Liver (tissue), 9 donors: Measurements from ENCODE around the gene PAPPA. TPM values are rescaled to one million over a fixed set of nuclear protein-coding genes. Genes with fewer than 3 reads are reported as not detected.

ENCODE experiments used
- DNase-seq: peaks from one replicate; pipeline ENCODE4 v3.0.0-alpha.2; 2017; ENCODE audit warnings: low spot score
- H3K27ac ChIP-seq, 2 donors: one replicate each; pipeline ENCODE4 v1.7.0; 2013; ENCODE audit warnings: inconsistent platforms in 2 of 2, low read length in 2 of 2, control low read depth in 1 of 2, low read depth in 1 of 2, mild to moderate bottlenecking in 1 of 2
- H3K27me3 ChIP-seq, 4 donors: one replicate each; pipeline versions ENCODE4 v1.6.1 to v1.7.0; 2013; ENCODE audit warnings: low read length in 3 of 4, inconsistent platforms in 1 of 4, mild to moderate bottlenecking in 1 of 4, moderate library complexity in 1 of 4; ENCODE audit not compliant: control insufficient read depth in 4 of 4, insufficient read depth in 4 of 4
- H3K36me3 ChIP-seq, 4 donors: one replicate each; pipeline versions ENCODE4 v1.6.1 to v1.7.0; 2013; ENCODE audit warnings: low read length in 3 of 4, mild to moderate bottlenecking in 3 of 4, low read depth in 1 of 4, moderate library complexity in 1 of 4; ENCODE audit not compliant: control insufficient read depth in 4 of 4, insufficient read depth in 3 of 4
- H3K4me1 ChIP-seq, 4 donors: one replicate each; pipeline versions ENCODE4 v1.6.1 to v1.7.0; 2013; ENCODE audit warnings: low read length in 3 of 4, mild to moderate bottlenecking in 3 of 4, moderate library complexity in 1 of 4; ENCODE audit not compliant: control insufficient read depth in 4 of 4, insufficient read depth in 4 of 4
- H3K4me3 ChIP-seq, 3 donors: one replicate each; pipeline versions ENCODE4 v1.6.1 to v1.7.0; 2013; ENCODE audit warnings: low read length in 3 of 3, control low read depth in 1 of 3, low read depth in 1 of 3, mild to moderate bottlenecking in 1 of 3
- H3K9ac ChIP-seq, 2 donors: one replicate each; pipeline ENCODE4 v1.7.0; 2013; ENCODE audit warnings: low read length in 2 of 2, mild to moderate bottlenecking in 2 of 2, moderate library complexity in 2 of 2, control low read depth in 1 of 2, low read depth in 1 of 2
- H3K9me3 ChIP-seq, 4 donors: one replicate each; pipeline versions ENCODE4 v1.6.1 to v1.7.0; 2013; ENCODE audit warnings: low read length in 3 of 4; ENCODE audit not compliant: control insufficient read depth in 4 of 4
- ATF3 ChIP-seq: IDR thresholded peaks from 2 replicates; pipeline ENCODE4 v1.6.1; 2016; ENCODE audit warnings: antibody characterized with exemption
- CTCF ChIP-seq: fragments of 150-350 bp; IDR thresholded peaks from 2 replicates; pipeline ENCODE4 v1.5.1; 2017; ENCODE audit warnings: improper control_type of control experiment, low read depth, low read length; ENCODE audit not compliant: missing input control
- FOXA2 ChIP-seq: IDR thresholded peaks from 2 replicates; pipeline ENCODE4 v1.6.1; 2016; ENCODE audit warnings: antibody characterized with exemption
- GABPA ChIP-seq, 2 donors: IDR thresholded peaks in 1 of 2; conservative IDR thresholded peaks in 1 of 2; 2 replicates each; pipeline ENCODE4 v1.6.1; 2016; ENCODE audit warnings: antibody characterized with exemption in 2 of 2, mild to moderate bottlenecking in 1 of 2, moderate library complexity in 1 of 2
- HNF4A ChIP-seq, 2 donors: conservative IDR thresholded peaks; 2 replicates each; pipeline ENCODE4 v1.6.1; 2016; ENCODE audit warnings: antibody characterized with exemption in 2 of 2, mild to moderate bottlenecking in 2 of 2
- HNF4G ChIP-seq: IDR thresholded peaks from 2 replicates; pipeline ENCODE4 v1.6.1; 2016; ENCODE audit warnings: antibody characterized with exemption
- MAX ChIP-seq: IDR thresholded peaks from 2 replicates; pipeline ENCODE4 v1.6.1; 2016; ENCODE audit warnings: antibody characterized with exemption
- RAD21 ChIP-seq, 2 donors: IDR thresholded peaks; 2 replicates each; pipeline ENCODE4 v1.6.1; 2016; ENCODE audit warnings: antibody characterized with exemption in 2 of 2, mild to moderate bottlenecking in 2 of 2
- REST ChIP-seq: IDR thresholded peaks from 2 replicates; pipeline ENCODE4 v1.6.1; 2016; ENCODE audit warnings: antibody characterized with exemption, mild to moderate bottlenecking
- RXRA ChIP-seq, 2 donors: IDR thresholded peaks; 2 replicates each; pipeline ENCODE4 v1.6.1; 2017 to 2018; ENCODE audit warnings: antibody characterized with exemption in 2 of 2, mild to moderate bottlenecking in 1 of 2
- SP1 ChIP-seq: IDR thresholded peaks from 2 replicates; pipeline ENCODE4 v1.6.1; 2018; ENCODE audit warnings: antibody characterized with exemption, mild to moderate bottlenecking
- YY1 ChIP-seq: IDR thresholded peaks from 2 replicates; pipeline ENCODE4 v1.6.1; 2016; ENCODE audit warnings: antibody characterized with exemption, mild to moderate bottlenecking
- ZBTB33 ChIP-seq: IDR thresholded peaks from 2 replicates; pipeline ENCODE4 v1.6.1; 2016; ENCODE audit warnings: antibody characterized with exemption
- WGBS: extraction: QIAGEN DNeasy Blood & Tissue Kit; methylation state at CpG from one replicate; pipeline ENCODE4 v1.1.7; 2013; 5-methylcytosine and 5-hydroxymethylcytosine counted together
- polyA plus RNA-seq, 2 donors: library from polyadenylated mRNA; stranded (reverse) in 1 of 2; unstranded in 1 of 2; fragments of 200-250 nt in 1 of 2; fragments of >200 nt in 1 of 2; fragmentation: Nextera tagmentation in 1 of 2; extraction: Ambion mirVana in 1 of 2; gene quantifications; one replicate each; pipeline versions ENCODE4 v1.2.1 to v1.2.3, GENCODE V29; 2013 to 2015
- total RNA-seq, 2 donors: library from RNA; depleted of rRNA; stranded (reverse); fragments of >200 nt; gene quantifications; one replicate each; pipeline ENCODE4 v1.2.3, GENCODE V29; 2014
- donor health status: healthy.
- donor health status: healthy.
- donor health status: healthy.
- donor health status: healthy.
- donor health status: healthy.

The PAPPA gene
- total and polyA plus RNA-seq, 4 donors = 0.03 to 0.33 (median 0.20) TPM

- no peak overlapping the region for H3K27ac ChIP-seq
- DNase-seq = no peak
- no peaks in the 10 kb centered on the region for H3K36me3 ChIP-seq
- no peaks in the 10 kb centered on the region for H3K4me1 ChIP-seq
- no peaks in the 10 kb centered on the region for H3K9me3 ChIP-seq
- TF ChIP-seq YY1 (no peak), RXRA (IDR thresholded peaks at IDR 0.05) (no peak), RAD21 (IDR thresholded peaks at IDR 0.05) (no peak), SP1 (no peak), MAX (no peak), HNF4G (no peak), ZBTB33 (no peak), CTCF (no peak), REST (no peak), GABPA (IDR thresholded peaks at IDR 0.05 in 1 of 2, conservative IDR thresholded peaks at IDR 0.05 in 1 of 2) (no peak)
- no peak overlapping the region for H3K4me3 ChIP-seq
- H3K27me3 ChIP-seq = no peaks in the 10 kb centered on the region
- H3K9ac ChIP-seq = no peak overlapping the region
Observed at GRCh38 chr9:116372081-116372673, 218.6 kb downstream of the PAPPA start.

- Histone ChIP-seq H3K36me3 (no peaks in the 10 kb centered on the region), H3K27ac (no peak overlapping the region), H3K9me3 (no peaks in the 10 kb centered on the region), H3K4me3 (no peak overlapping the region), H3K9ac (no peak overlapping the region), H3K4me1 (no peaks in the 10 kb centered on the region), H3K27me3 (no peaks in the 10 kb centered on the region)
- TF ChIP-seq REST (no peak), CTCF (no peak), ATF3 (no peak), HNF4A (conservative IDR thresholded peaks at IDR 0.05) (no peak), FOXA2 (no peak), RXRA (IDR thresholded peaks at IDR 0.05) (no peak), HNF4G (no peak), MAX (no peak)
- WGBS = 91% methylated on average over 4 of the region's 4 CpGs
- no peak for DNase-seq
Observed at GRCh38 chr9:116372786-116373185, 219.2 kb downstream of the PAPPA start.
